ENCODE measurements around the gene FOXL1.

The FOXL1 gene

GRCh38 chr16:86530251-86531190 is 47.8 kb upstream of the FOXL1 start (continued):
- no peak for TF ChIP-seq ZNF830 (tag by site-specific recombination; IDR thresholded peaks at IDR 0.05; ENCODE audit: low read depth)
- no peak for TF ChIP-seq PRDM1 (tag by site-specific recombination; IDR thresholded peaks at IDR 0.05)
- TF ChIP-seq ZBTB48 (tag by site-specific recombination; IDR thresholded peaks at IDR 0.05) = no peak
- TF ChIP-seq ZNF148 (tag by site-specific recombination; IDR thresholded peaks at IDR 0.05; ENCODE audit: borderline replicate concordance) = no peak

- Histone ChIP-seq H3K4me3 (ENCODE audit: low read depth, low read length) (no peak overlapping the region), H3K36me3 (ENCODE audit: control insufficient read depth in 2 of 2, insufficient read depth in 1 of 2, low read length in 2 of 2) (peaks cover 0 to 17% of the 10 kb centered on the region in 2 experiments; a peak in 2 of 3 replicates), H3K4me1 (ENCODE audit: control insufficient read depth, insufficient read depth, low read length) (no peaks in the 10 kb centered on the region), H3K9me3 (ENCODE audit: control insufficient read depth, insufficient read depth, low read depth, low read length) (no peaks in the 10 kb centered on the region), H3K27ac (ENCODE audit: extremely low read depth, low read depth, low read length) (no peak overlapping the region)
- TF ChIP-seq ZNF155 (tag by site-specific recombination; IDR thresholded peaks at IDR 0.05) = no peak
- no peak for TF ChIP-seq ZBTB10 (tag by site-specific recombination; IDR thresholded peaks at IDR 0.05)
- no peak for TF ChIP-seq ZNF133 (tag by site-specific recombination; IDR thresholded peaks at IDR 0.05)
- POLR2A ChIA-PET = no interaction called here
- CTCF ChIA-PET = interaction anchor here (0.6 to 1.3 kb wide), 2 partner anchors 11 to 54 kb away, joined by 4 to 7 read pairs; no protein-coding TSS in a partner anchor
These were observed 47.2 kb upstream of the FOXL1 start for GRCh38 chr16:86531191-86531545.

GRCh38 chr16:86531641-86532525 is 46.5 kb upstream of the FOXL1 start:
- CTCF ChIA-PET = interaction anchor here (1.3 kb wide), 1 partner anchor 12 kb away, joined by 7 read pairs; no protein-coding TSS in a partner anchor

More at GRCh38 chr16:86531641-86532525, 46.5 kb upstream of the FOXL1 start:
- Histone ChIP-seq H3K4me1 (ENCODE audit: control insufficient read depth, insufficient read depth, low read length) (no peaks in the 10 kb centered on the region), H3K27ac (ENCODE audit: extremely low read depth, low read depth, low read length) (no peak overlapping the region), H3K9me3 (ENCODE audit: control insufficient read depth, insufficient read depth, low read depth, low read length) (no peaks in the 10 kb centered on the region), H3K4me3 (ENCODE audit: low read depth, low read length) (no peak overlapping the region), H3K36me3 (ENCODE audit: control insufficient read depth in 2 of 2, insufficient read depth in 1 of 2, low read length in 2 of 2) (peaks cover 0 to 24% of the 10 kb centered on the region in 2 experiments; a peak in 2 of 3 replicates)
- TF ChIP-seq ZNF473 (tag by site-specific recombination; IDR thresholded peaks at IDR 0.05) = no peak
- TF ChIP-seq KLF16 (tag by site-specific recombination; IDR thresholded peaks at IDR 0.05) = no peak
- no peak for TF ChIP-seq ZEB2 (tag by site-specific recombination; IDR thresholded peaks at IDR 0.05)
- TF ChIP-seq ZNF664 (tag by site-specific recombination; IDR thresholded peaks at IDR 0.05) = no peak
- TF ChIP-seq ATF2 (tag by site-specific recombination; IDR thresholded peaks at IDR 0.05; ENCODE audit: low read depth) = no peak
- TF ChIP-seq ZNF776 (tag by site-specific recombination; IDR thresholded peaks at IDR 0.05; ENCODE audit: borderline replicate concordance) = no peak
- no peak for TF ChIP-seq MZF1 (tag by site-specific recombination; IDR thresholded peaks at IDR 0.05; ENCODE audit: borderline replicate concordance)
- no peak for TF ChIP-seq PBX3 (CRISPR knock-in tag; IDR thresholded peaks at IDR 0.05)
- no peak for TF ChIP-seq REPIN1 (tag by site-specific recombination; IDR thresholded peaks at IDR 0.05; ENCODE audit: low read depth)
- POLR2A ChIA-PET = no interaction called here

Data from HEK293 (cell line).